Fibroblast of lung (primary cell): Measurements from ENCODE around the gene ARIH2. TPM values are rescaled to one million over a fixed set of nuclear protein-coding genes. Genes with fewer than 3 reads are reported as not detected.

Experiments
- DNase-seq, 2 donors: peaks; one replicate each; pipeline versions ENCODE4 v3.0.0 to v3.0.0-alpha.2; 2010; ENCODE audit warnings: low read depth in 2 of 2
- H2AFZ ChIP-seq: 2 replicates; pipeline ENCODE4 v1.5.1; 2012; ENCODE audit warnings: low read length, control low read depth, inconsistent platforms
- H3K27ac ChIP-seq: 2 replicates; pipeline ENCODE4 v1.5.1; 2011; ENCODE audit warnings: low read length, control low read depth; ENCODE audit not compliant: insufficient read depth
- H3K27me3 ChIP-seq: 2 replicates; pipeline ENCODE4 v1.5.1; 2011; ENCODE audit warnings: mild to moderate bottlenecking, low read length; ENCODE audit not compliant: control insufficient read depth, insufficient read depth
- H3K36me3 ChIP-seq: 2 replicates; pipeline ENCODE4 v1.5.1; 2011; ENCODE audit warnings: low read length; ENCODE audit not compliant: control insufficient read depth, insufficient read depth
- H3K4me1 ChIP-seq: 2 replicates; pipeline ENCODE4 v1.5.1; 2011; ENCODE audit warnings: low read length; ENCODE audit not compliant: control insufficient read depth, insufficient read depth; ENCODE audit errors: extremely low read depth
- H3K4me2 ChIP-seq: 2 replicates; pipeline ENCODE4 v1.5.1; 2011; ENCODE audit warnings: low read length, control low read depth; ENCODE audit not compliant: insufficient read depth; ENCODE audit errors: extremely low read depth
- H3K4me3 ChIP-seq, 4 experiments: fragments of 200-600 bp in 1 of 4; sonication (generic) in 1 of 4; replicated peaks in 1 of 4; 2 replicates each; pipeline ENCODE4 v1.5.1; 2011 to 2016; ENCODE audit warnings: low read length in 4 of 4, low read depth in 3 of 4, mild to moderate bottlenecking in 3 of 4, control low read depth in 2 of 4, inconsistent platforms in 1 of 4, mixed read lengths in 1 of 4; ENCODE audit not compliant: insufficient read depth in 1 of 4; ENCODE audit errors: control extremely low read depth in 1 of 4
- H3K79me2 ChIP-seq: 2 replicates; pipeline ENCODE4 v1.5.1; 2012; ENCODE audit warnings: mild to moderate bottlenecking, low read length, inconsistent platforms; ENCODE audit not compliant: control insufficient read depth, insufficient read depth
- H3K9ac ChIP-seq: 2 replicates; pipeline ENCODE4 v1.5.1; 2011; ENCODE audit warnings: mild to moderate bottlenecking, low read length, control low read depth; ENCODE audit not compliant: insufficient read depth
- H3K9me3 ChIP-seq: 2 replicates; pipeline ENCODE4 v1.5.1; 2012; ENCODE audit warnings: low read depth, low read length; ENCODE audit not compliant: control insufficient read depth, insufficient read depth
- H4K20me1 ChIP-seq: 2 replicates; pipeline ENCODE4 v1.5.1; 2011; ENCODE audit warnings: low read length; ENCODE audit not compliant: control insufficient read depth, insufficient read depth; ENCODE audit errors: extremely low read depth
- CTCF ChIP-seq, 2 donors: IDR thresholded peaks in 1 of 2; conservative IDR thresholded peaks in 1 of 2; 1 replicate in 1 of 2; 2 replicates in 1 of 2; pipeline ENCODE4 v1.5.1; 2011 to 2012; ENCODE audit warnings: low read length in 2 of 2, control low read depth in 1 of 2, inconsistent platforms in 1 of 2, low read depth in 1 of 2, mild to moderate bottlenecking in 1 of 2
- EZH2 ChIP-seq: IDR thresholded peaks from 2 replicates; pipeline ENCODE4 v1.5.1; 2012; ENCODE audit warnings: low read length, control low read depth, mild to moderate bottlenecking; ENCODE audit errors: missing control alignments
- polyA plus RNA-seq, 2 donors: library from polyadenylated mRNA; depleted of rRNA in 1 of 2; stranded (reverse) in 1 of 2; unstranded in 1 of 2; fragments of >200 nt; gene quantifications; 2 replicates each; pipeline ENCODE4 v1.2.1, GENCODE V29; 2011 to 2012; ENCODE audit warnings: missing spikeins in 1 of 2
- total RNA-seq: library from RNA; depleted of rRNA; stranded (reverse); fragments of >200 nt; gene quantifications from 2 replicates; pipeline ENCODE4 v1.2.1, GENCODE V29; 2014

The ARIH2 gene
- total and polyA plus RNA-seq, 2 donors (not counting 1 experiment from before 2014, with no cell fraction given) = 71.4 to 91.7 TPM

DNA sequence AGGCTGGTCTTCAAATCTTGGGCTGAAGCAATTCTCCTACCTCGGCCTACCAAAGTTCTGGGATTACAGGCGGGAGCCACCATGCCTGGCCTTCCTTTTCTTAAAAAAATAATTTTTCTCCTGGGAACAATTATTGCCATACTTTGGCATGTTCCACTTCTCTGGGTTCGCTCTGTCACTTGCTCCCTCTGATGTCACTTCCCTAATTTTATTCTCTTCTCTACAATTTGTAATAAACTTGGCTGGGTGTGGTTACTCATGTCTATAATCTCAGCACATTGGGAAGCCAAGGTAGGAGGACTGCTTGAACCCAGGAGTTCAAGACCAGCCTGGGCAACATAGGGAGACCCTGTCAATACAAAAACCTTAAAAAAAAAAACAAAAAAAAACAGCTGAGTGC lies 116.6 kb downstream of the ARIH2 start:
- H4K20me1 ChIP-seq = no peaks in the 10 kb centered on the region
- H3K4me2 ChIP-seq = no peak overlapping the region
- no peaks in the 10 kb centered on the region for H3K9me3 ChIP-seq
- H2AFZ ChIP-seq = no peak overlapping the region
- no peak overlapping the region for H3K4me3 ChIP-seq
- TF ChIP-seq CTCF (conservative IDR thresholded peaks at IDR 0.05 in 1 of 2, IDR thresholded peaks at IDR 0.05 in 1 of 2; ENCODE audit: low read depth in 1 of 2, low read length in 2 of 2) (no peak), EZH2 (no peak)
- no peak overlapping the region for H3K27ac ChIP-seq
- no peaks in the 10 kb centered on the region for H3K27me3 ChIP-seq
- no peaks in the 10 kb centered on the region for H3K4me1 ChIP-seq
- DNase-seq = no peak
- no peaks in the 10 kb centered on the region for H3K79me2 ChIP-seq
- peaks cover 9% of the 10 kb centered on the region for H3K36me3 ChIP-seq
- no peak overlapping the region for H3K9ac ChIP-seq

Other genes starting within 250 kb of the ARIH2 start
- gene NCKIPSD, start 232.9 kb upstream of the ARIH2 start, total RNA-seq = 15.4 and 23.3 TPM in 2 replicates
- 14.6 and 19.6 TPM in 2 replicates for gene NCKIPSD, start 232.9 kb upstream of the ARIH2 start, polyA plus RNA-seq
- gene IP6K2, start 201.6 kb upstream of the ARIH2 start, total RNA-seq = 40.3 and 53.5 TPM in 2 replicates
- 58.9 and 64.1 TPM in 2 replicates for gene IP6K2, start 201.6 kb upstream of the ARIH2 start, polyA plus RNA-seq
- 17.8 and 18.7 TPM in 2 replicates for gene PRKAR2A, start 71.0 kb upstream of the ARIH2 start, total RNA-seq
- gene PRKAR2A, start 71.0 kb upstream of the ARIH2 start, polyA plus RNA-seq = 19.1 and 22.3 TPM in 2 replicates
- gene SLC25A20, start 20.0 kb upstream of the ARIH2 start, total RNA-seq = 13.1 and 25.1 TPM in 2 replicates
- gene SLC25A20, start 20.0 kb upstream of the ARIH2 start, polyA plus RNA-seq = 40.3 and 40.6 TPM in 2 replicates
- gene P4HTM, start 71.4 kb downstream of the ARIH2 start, total RNA-seq = 33.4 and 46.7 TPM in 2 replicates
- 16.0 and 16.2 TPM in 2 replicates for gene P4HTM, start 71.4 kb downstream of the ARIH2 start, polyA plus RNA-seq
- 59.6 and 77.9 TPM in 2 replicates for gene WDR6, start 88.5 kb downstream of the ARIH2 start, total RNA-seq
- gene WDR6, start 88.5 kb downstream of the ARIH2 start, polyA plus RNA-seq = 58.7 and 68.2 TPM in 2 replicates
- 53.4 and 70.2 TPM in 2 replicates for gene DALRD3, start 99.7 kb downstream of the ARIH2 start, total RNA-seq
- gene DALRD3, start 99.7 kb downstream of the ARIH2 start, polyA plus RNA-seq = 40.2 and 50.8 TPM in 2 replicates
- gene NDUFAF3, start 103.3 kb downstream of the ARIH2 start, total RNA-seq = 71.1 and 113 TPM in 2 replicates
- gene NDUFAF3, start 103.3 kb downstream of the ARIH2 start, polyA plus RNA-seq = 57.3 and 69.1 TPM in 2 replicates
- 448 and 560 TPM in 2 replicates for gene IMPDH2, start 110.6 kb downstream of the ARIH2 start, total RNA-seq
- 187 and 203 TPM in 2 replicates for gene IMPDH2, start 110.6 kb downstream of the ARIH2 start, polyA plus RNA-seq
- 50.3 and 59.0 TPM in 2 replicates for gene QRICH1, start 175.2 kb downstream of the ARIH2 start, total RNA-seq
- 48.7 and 71.6 TPM in 2 replicates for gene QRICH1, start 175.2 kb downstream of the ARIH2 start, polyA plus RNA-seq
- 292 and 304 TPM in 2 replicates for gene QARS1, start 185.9 kb downstream of the ARIH2 start, total RNA-seq
- 164 and 166 TPM in 2 replicates for gene QARS1, start 185.9 kb downstream of the ARIH2 start, polyA plus RNA-seq
- 49.1 and 53.8 TPM in 2 replicates for gene USP19, start 202.0 kb downstream of the ARIH2 start, total RNA-seq
- 23.3 and 25.0 TPM in 2 replicates for gene USP19, start 202.0 kb downstream of the ARIH2 start, polyA plus RNA-seq
- gene LAMB2, start 214.2 kb downstream of the ARIH2 start, total RNA-seq = 747 and 1,026 TPM in 2 replicates
- gene LAMB2, start 214.2 kb downstream of the ARIH2 start, polyA plus RNA-seq = 285 and 375 TPM in 2 replicates
- gene CCDC71, start 247.5 kb downstream of the ARIH2 start, total RNA-seq = 16.4 and 17.8 TPM in 2 replicates
- 13.0 and 16.1 TPM in 2 replicates for gene CCDC71, start 247.5 kb downstream of the ARIH2 start, polyA plus RNA-seq